Non-pigmented ciliary epithelial cell (primary cell): ENCODE results near the gene PIF1.

ENCODE experiments used
- DNase-seq: peaks from one replicate; pipeline ENCODE4 v3.0.0-alpha.2; 2010; ENCODE audit warnings: low read depth

PIF1 gene

GRCh38 chr15:64774037-64774628 lies 51.3 kb downstream of the PIF1 start:
- DNase-seq: no peak

- DNase-seq: no peak
These were observed 51.8 kb downstream of the PIF1 start for GRCh38 chr15:64773606-64774005.

GRCh38 chr15:64772964-64773363 lies 52.5 kb downstream of the PIF1 start:
- no peak for DNase-seq

GRCh38 chr15:64772488-64772887 lies 53.0 kb downstream of the PIF1 start:
- DNase-seq: no peak

- DNase-seq: no peak
These were observed 54.8 kb downstream of the PIF1 start for GRCh38 chr15:64770626-64771025.

GRCh38 chr15:64767203-64767602 lies 58.2 kb downstream of the PIF1 start:
- no peak for DNase-seq

GRCh38 chr15:64766058-64766457 lies 59.4 kb downstream of the PIF1 start:
- DNase-seq: no peak
